ENCODE data around the gene KRT73. TPM values are rescaled to one million over a fixed set of nuclear protein-coding genes. Genes with fewer than 3 reads are reported as not detected.

The KRT73 gene
- total and polyA plus RNA-seq, 2 of the 8 experiments (the other 6 are each of a cell fraction or from before 2014, with no cell fraction given): not detected

DNA sequence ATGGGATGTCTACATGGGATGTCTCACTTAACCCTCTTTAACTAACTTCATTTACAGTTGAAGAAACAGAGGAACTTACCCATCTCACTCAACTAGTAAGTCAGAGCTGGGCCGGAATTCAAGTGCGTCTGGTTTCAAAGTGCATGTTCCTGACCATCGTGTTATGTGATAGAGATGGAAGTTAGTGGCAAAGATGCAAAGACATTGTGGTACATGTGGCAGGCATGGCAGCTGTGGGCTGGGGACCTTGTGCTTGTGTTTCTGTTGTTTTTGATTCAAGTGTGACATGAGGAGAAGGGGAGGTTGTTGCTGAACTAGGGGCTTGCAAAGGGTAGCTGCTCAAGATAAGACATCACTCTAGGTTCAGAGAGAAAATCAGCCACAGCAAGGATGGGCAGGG, 42.4 kb downstream of the KRT73 start (continued):
- TF ChIP-seq, protein P1, sequence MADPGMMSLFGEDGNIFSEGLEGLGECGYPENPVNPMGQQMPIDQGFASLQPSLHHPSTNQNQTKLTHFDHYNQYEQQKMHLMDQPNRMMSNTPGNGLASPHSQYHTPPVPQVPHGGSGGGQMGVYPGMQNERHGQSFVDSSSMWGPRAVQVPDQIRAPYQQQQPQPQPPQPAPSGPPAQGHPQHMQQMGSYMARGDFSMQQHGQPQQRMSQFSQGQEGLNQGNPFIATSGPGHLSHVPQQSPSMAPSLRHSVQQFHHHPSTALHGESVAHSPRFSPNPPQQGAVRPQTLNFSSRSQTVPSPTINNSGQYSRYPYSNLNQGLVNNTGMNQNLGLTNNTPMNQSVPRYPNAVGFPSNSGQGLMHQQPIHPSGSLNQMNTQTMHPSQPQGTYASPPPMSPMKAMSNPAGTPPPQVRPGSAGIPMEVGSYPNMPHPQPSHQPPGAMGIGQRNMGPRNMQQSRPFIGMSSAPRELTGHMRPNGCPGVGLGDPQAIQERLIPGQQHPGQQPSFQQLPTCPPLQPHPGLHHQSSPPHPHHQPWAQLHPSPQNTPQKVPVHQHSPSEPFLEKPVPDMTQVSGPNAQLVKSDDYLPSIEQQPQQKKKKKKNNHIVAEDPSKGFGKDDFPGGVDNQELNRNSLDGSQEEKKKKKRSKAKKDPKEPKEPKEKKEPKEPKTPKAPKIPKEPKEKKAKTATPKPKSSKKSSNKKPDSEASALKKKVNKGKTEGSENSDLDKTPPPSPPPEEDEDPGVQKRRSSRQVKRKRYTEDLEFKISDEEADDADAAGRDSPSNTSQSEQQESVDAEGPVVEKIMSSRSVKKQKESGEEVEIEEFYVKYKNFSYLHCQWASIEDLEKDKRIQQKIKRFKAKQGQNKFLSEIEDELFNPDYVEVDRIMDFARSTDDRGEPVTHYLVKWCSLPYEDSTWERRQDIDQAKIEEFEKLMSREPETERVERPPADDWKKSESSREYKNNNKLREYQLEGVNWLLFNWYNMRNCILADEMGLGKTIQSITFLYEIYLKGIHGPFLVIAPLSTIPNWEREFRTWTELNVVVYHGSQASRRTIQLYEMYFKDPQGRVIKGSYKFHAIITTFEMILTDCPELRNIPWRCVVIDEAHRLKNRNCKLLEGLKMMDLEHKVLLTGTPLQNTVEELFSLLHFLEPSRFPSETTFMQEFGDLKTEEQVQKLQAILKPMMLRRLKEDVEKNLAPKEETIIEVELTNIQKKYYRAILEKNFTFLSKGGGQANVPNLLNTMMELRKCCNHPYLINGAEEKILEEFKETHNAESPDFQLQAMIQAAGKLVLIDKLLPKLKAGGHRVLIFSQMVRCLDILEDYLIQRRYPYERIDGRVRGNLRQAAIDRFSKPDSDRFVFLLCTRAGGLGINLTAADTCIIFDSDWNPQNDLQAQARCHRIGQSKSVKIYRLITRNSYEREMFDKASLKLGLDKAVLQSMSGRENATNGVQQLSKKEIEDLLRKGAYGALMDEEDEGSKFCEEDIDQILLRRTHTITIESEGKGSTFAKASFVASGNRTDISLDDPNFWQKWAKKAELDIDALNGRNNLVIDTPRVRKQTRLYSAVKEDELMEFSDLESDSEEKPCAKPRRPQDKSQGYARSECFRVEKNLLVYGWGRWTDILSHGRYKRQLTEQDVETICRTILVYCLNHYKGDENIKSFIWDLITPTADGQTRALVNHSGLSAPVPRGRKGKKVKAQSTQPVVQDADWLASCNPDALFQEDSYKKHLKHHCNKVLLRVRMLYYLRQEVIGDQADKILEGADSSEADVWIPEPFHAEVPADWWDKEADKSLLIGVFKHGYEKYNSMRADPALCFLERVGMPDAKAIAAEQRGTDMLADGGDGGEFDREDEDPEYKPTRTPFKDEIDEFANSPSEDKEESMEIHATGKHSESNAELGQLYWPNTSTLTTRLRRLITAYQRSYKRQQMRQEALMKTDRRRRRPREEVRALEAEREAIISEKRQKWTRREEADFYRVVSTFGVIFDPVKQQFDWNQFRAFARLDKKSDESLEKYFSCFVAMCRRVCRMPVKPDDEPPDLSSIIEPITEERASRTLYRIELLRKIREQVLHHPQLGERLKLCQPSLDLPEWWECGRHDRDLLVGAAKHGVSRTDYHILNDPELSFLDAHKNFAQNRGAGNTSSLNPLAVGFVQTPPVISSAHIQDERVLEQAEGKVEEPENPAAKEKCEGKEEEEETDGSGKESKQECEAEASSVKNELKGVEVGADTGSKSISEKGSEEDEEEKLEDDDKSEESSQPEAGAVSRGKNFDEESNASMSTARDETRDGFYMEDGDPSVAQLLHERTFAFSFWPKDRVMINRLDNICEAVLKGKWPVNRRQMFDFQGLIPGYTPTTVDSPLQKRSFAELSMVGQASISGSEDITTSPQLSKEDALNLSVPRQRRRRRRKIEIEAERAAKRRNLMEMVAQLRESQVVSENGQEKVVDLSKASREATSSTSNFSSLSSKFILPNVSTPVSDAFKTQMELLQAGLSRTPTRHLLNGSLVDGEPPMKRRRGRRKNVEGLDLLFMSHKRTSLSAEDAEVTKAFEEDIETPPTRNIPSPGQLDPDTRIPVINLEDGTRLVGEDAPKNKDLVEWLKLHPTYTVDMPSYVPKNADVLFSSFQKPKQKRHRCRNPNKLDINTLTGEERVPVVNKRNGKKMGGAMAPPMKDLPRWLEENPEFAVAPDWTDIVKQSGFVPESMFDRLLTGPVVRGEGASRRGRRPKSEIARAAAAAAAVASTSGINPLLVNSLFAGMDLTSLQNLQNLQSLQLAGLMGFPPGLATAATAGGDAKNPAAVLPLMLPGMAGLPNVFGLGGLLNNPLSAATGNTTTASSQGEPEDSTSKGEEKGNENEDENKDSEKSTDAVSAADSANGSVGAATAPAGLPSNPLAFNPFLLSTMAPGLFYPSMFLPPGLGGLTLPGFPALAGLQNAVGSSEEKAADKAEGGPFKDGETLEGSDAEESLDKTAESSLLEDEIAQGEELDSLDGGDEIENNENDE (IDR thresholded peaks at IDR 0.05; ENCODE audit: insufficient replicate concordance, low read length): no peak
- TF ChIP-seq BACH1 (IDR thresholded peaks at IDR 0.05; ENCODE audit: low read length) (no peak), YY1 (IDR thresholded peaks at IDR 0.05; ENCODE audit: low read depth, low read length) (no peak), JUN (IDR thresholded peaks at IDR 0.05; ENCODE audit: low read depth, low read length) (no peak), EGR1 (IDR thresholded peaks at IDR 0.05; ENCODE audit: borderline replicate concordance, low read depth, low read length) (no peak), MAFK (IDR thresholded peaks at IDR 0.05; ENCODE audit: low read depth, low read length) (no peak), SAP30 (IDR thresholded peaks at IDR 0.05; ENCODE audit: insufficient read depth, insufficient replicate concordance, low read length) (no peak), CREB1 (IDR thresholded peaks at IDR 0.05) (no peak)

Data from H1 (cell line).